GM19455 (cell line): ENCODE data around the gene STK16.
A peak's percentile ranks its signal among the peaks of the same experiment; 100 is the strongest.

ENCODE experiments used
- ATAC-seq: cut with Tn5 transposase; IDR thresholded peaks from one replicate; pipeline ENCODE4 v1.9.1; 2021; ENCODE audit not compliant: unreplicated experiment

STK16 gene

DNA sequence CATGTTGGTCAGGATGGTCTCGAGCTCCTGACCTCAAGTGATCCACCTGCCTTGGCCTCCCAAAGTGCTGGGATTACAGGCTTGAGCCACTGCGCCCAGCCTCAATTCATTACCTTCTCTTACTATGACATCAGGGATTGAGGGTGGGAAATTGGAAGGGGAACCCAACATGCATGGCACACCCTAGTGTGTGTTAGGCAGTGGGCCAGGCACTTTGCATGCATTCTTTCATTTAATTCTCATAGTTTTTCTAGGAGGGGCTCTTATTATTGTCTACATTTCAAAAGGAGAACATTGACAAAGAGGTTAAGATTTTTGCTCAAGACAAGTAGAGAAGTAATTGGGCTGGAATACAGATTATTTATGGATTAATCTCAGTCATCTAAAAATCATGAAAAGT, 23.0 kb downstream of the STK16 start:
- no peak for ATAC-seq

DNA sequence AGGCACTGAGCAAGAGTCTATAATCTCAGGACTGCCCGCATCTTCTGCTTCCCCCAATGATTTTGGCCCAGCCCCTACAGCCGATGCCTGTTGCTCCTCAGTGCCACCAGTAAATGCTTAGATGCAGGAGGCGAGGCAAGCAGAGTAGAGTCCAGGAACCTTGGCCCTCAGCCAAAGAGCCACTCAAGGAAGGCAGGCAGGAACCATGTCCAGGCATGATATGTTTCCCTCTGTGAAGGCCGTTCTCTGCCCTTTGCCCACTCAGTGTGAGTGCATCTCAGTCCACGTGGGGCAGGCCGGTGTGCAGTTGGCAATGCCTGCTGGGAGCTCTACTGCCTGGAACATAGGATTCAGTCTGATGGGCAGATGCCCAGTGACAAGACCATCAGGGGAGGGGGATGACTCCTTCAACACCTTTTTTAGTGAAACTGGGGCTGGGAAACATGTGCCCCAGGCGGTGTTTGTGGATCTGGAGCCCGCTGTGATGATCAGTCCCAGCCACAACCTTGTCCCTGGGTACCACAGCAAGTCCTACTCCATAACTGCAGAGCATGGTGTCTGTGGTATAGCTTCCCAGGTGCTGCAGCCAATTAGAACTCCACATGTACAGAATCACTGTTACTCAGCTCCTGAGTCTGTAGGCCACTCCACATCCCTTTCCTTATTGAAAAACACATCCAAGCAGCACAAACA, 24.2 kb downstream of the STK16 start:
- ATAC-seq = no peak

DNA sequence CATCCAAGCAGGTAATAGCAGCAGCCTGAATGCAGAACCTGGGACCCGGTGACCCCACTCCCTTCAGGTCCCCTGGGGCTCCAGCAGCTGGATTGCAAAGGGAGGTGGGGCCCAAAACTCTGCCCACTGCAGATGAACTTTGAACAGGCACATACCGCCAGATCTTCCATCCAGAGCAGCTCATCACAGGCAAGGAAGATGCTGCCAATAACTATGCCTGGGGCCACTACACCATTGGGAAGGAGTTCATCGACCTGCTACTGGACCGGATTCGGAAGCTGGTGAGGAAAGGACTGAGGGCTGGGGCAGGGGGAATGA, 24.7 kb downstream of the STK16 start:
- ATAC-seq = no peak

DNA sequence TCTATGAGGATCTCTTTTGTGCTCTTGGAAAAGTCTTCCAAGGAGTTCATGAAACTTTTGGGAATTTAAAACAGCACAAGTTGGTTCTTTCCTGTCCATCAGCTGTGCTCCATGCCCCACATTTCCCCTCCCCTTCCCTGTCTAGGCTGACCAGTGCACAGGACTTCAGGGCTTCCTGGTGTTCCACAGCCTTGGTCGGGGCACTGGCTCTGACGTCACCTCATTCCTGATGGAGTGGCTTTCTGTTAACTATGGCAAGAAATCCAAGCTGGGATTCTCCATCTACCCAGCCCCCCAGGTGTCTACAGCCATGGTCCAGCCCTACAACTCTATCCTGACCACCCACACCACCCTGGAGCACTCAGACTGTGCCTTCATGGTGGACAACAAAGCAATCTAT, 25.7 kb downstream of the STK16 start:
- no peak for ATAC-seq

DNA sequence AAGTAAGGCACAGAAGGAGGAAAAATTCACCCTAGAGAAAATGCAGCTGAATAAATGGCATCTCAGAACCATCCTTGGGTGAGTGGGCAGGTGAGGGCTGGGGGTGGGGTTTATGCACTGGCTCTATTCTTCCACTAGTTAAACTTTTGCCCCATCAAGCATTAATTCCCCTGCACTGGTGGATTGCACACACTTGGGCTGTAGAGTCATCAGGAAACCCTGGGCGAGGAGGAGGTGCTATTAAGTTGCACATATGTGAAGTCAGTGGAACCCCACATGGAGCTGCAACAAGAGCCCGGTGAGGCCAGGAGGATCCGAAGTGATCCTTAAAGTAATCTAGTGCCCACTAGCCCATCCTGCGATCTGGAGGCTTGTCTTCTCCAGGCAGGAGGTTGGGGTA, 27.1 kb downstream of the STK16 start:
- no peak for ATAC-seq

DNA sequence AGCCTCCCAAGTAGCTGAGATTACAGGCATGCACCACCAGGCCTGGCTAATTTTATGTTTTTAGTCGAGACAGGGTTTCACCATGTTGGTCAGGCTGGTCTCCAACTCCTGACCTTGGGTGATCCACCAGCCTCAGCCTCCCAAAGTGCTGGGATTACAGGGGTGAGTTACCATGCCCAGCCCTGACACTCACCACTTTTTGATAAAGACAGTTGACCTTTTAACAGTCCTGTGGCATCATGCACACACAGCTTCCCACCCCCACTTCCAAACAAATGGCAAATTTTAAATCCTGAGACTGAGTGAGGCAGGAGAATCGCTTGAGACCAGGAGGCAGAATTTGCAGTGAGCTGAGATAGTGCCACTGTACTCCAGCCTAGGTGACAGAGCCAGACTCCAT, 27.7 kb downstream of the STK16 start:
- no peak for ATAC-seq

DNA sequence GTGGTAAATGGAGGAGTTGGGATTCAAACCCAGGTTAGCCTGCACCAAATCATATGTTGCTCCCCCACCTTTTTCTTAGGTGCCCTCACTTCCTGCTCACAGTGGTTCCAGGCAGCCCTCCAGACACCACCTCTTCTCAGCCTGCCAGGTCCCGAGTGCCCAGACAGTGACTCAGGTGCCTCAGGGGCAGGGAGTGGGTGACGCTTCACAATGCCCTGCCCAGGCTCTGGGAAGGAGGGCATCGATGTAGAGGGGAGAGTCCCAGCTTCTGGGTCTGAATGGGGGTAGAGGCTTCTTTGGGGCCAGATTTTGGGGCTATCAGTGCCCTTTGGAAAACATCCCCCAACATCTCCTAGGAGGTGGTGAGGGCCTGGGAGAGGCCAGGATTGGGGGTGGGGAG, 28.7 kb downstream of the STK16 start:
- no peak for ATAC-seq

DNA sequence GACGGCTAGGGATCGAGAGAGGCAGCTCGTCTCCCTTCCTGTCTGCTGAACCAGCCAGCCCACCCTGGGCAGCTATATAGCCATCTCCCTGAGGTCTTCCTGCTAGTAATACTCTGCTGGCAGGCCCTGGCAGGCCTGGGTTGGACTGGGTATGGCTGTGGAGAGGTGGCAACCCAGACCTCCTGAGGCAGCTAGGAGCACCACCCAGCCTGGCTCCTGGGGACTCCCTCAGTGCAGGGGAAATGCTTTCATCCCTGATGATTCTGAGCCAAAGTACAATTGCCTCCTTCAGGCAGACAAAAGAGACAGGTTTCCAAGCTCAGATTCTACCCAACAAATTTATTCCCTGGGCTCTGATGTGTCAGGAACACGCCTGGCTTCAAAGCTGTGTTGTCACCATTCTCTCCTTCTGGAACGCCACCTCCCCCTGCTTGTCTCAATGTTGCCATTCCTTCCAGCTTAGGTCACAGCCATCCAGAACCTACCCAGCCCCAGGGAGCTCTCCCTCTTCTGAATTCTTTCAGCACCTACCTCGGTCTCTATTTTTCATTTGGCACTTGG, 29.2 kb downstream of the STK16 start:
- no peak for ATAC-seq

DNA sequence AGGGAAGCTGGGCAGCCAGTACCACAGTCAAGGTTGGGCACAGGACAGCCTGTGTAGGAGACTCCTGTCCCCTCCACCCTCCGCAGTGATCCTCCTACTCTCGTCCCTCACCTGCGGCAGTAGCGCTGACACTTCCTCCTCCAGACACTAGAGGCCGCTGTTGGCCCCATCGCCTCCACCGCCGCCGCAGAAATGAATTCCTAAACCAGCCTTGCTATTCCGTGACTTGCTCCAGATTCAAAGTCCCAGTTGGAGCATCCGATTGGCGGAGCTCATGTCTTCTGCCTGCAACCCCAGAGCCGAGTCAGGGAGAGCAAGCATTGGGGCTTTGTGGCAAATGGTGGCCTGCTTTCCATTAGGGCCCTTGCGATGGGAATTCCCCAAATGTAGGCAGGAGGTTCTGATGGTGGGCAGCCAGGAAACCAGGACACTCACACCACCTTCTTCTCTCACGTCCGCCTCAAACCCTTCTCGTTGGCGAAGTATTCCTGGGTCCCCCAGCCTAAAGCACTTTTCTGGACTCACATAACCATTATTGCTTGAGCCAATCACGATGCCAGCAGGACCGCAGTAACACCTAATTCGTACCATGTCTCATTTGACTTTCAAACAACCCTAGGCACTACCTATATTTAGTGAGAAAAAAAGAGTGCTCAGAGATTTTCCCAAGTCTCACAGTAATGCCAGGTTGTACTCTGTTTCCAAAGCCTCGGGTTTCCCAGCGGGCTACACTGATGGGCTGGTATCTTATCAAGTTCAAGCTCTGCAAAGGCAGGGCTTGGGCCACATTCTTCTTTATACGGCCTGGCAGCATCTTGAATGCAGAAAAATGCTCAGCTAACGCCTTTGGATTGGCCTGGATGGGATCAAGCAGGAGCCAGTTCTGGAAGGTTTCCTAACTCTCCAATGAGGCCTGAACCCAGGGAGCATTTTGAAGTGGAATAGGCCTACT, 32.7 kb downstream of the STK16 start:
- peak; percentile 33 for ATAC-seq

DNA sequence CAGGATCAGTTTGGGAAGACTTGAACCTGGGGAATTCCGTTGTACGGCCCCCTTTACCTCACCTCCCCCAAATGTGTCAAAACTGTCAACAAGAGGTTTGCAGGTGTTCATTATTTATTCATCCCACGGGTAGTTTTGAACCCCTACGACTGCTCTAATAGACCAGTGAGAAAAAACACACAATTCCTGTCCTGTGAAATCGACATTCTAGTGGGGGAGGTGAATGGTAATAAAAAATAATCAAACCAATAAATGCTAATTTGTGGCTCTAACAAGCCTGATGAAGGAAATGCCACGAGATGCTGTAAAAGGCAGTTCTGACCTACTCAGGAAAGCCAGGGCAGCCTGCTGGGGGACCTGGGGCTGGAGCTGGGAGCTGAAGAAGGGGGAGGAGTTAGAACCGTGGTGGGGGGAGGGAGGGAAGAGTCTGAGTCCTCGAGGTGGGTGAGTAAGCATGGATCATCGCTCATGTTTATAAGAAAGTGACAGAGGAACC, 33.4 kb downstream of the STK16 start:
- no peak for ATAC-seq

DNA sequence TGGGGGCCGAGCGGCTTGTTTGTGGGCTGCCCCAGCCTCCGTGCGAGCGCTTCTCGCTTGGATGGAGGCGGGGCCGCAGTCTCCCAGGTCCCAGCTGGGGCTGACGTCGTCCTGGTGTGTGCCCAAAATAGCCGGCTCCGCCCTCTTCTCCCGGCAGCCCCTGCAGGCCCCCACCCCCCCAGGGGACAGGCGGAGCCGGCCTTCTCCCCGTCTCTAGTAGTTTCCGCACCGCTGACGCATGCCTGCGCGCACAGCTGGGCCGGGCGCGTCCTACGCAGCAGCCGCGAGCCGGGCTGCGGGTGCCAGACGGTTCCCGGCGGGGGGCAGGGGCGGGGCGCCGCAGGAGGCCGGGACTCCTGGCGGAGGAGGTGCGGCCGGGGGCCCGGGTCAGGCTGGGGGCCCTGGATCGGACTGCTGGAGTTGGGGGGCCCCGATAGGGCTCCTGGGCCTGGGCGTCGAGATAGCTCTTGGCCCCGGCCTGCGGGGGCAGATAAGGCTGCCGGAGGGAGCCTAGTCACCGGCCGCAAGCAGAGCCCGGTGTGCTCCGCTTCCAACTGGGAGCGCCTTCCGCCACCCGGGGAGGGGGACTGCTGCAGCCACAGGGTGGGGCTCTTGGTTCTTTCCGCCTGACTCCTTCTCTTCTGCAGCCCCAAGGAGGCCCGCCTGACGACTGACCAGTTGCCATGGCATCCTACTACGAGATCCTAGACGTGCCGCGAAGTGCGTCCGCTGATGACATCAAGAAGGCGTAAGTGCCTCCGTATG, 34.1 kb downstream of the STK16 start, which contains the start of gene DNAJB2:
Gene DNAJB2, plus strand, starts transcription at position 216 of the 765 bp plus-strand sequence. Its CDS starts 468 bp downstream, at position 684.
- ATAC-seq = peak; percentile 81

DNA sequence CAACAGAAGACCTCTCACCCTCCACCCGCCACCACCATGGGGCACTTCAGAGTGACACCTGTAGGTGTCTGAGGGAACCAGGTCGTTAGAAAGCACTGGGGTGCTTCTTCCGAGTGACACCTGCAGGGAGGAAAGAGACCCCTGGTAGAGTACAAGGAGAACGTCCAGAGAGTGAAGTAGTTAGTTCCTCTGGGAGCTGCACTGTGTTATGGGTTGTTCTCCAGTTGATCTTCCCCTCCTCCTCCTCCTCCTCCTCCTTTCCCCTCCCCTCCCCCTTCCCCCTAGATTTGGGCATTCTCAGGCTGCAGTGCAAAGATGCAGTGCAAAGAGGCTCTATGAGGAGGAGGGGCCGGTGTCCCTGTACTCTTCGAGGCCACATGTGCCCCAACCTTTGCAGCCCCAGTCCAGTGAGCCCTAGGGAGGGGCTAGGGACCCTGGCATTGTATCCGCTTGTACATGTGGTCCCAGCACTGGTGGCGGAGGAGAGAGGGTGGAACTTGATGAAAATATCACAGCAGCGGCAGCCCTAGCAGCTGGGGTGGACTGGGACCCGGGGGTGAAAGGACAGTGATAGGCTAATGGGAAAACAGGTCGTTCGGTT, 34.7 kb downstream of the STK16 start:
- ATAC-seq = no peak

DNA sequence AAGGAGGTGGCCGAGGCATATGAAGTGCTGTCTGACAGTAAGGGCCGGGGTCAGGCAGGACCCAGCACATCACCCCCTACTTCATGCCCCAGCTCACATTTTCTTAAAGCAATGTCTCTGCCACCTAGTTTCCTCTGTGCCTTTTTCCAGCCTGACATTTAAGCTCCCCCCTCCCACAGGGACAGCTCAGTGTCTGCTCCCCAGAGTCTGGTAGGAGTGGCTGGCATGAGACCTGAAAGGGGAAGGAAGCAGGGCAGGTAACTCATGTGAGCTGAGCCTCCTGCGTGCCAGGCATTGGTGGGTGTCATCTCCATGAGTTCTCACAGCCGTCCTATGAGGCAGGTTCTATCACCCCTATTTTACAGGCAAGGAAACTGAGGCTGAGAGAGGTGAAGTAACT, 35.4 kb downstream of the STK16 start:
- no peak for ATAC-seq

DNA sequence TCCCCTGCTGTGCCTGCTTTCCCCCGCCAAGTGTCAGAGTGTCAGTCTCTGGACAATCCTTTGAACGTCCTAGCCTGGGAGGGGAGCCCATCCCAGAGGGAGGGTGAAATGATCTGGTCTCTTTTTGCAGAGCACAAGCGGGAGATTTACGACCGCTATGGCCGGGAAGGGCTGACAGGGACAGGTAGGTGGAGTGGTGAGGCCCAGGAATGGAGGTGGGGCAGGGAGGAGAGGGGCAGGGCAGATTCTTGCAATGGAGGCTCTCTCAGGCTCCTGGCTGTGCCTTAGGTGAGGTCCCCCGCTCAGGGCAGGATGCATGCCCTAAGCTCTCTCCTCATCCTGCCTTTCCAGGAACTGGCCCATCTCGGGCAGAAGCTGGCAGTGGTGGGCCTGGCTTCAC, 36.3 kb downstream of the STK16 start:
- no peak for ATAC-seq

DNA sequence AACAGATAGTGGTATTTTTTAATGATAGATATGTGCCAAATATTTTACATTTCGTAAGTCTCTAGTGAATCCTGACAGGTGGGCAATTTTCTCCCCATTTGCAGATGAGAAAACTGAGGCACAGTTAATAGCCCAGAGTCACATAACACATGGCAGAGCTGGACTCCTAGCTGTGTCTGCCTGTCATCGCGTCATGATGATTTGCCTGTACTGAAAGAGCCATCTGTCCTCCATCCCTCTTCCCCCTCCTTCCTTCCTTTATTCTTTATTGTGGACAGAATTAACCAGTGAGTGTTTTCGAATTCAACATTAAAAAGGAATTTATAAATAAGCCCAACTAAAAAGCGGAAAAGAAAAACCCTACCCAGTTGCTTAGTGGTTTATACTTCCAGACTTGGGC, 37.1 kb downstream of the STK16 start:
- ATAC-seq = no peak

DNA sequence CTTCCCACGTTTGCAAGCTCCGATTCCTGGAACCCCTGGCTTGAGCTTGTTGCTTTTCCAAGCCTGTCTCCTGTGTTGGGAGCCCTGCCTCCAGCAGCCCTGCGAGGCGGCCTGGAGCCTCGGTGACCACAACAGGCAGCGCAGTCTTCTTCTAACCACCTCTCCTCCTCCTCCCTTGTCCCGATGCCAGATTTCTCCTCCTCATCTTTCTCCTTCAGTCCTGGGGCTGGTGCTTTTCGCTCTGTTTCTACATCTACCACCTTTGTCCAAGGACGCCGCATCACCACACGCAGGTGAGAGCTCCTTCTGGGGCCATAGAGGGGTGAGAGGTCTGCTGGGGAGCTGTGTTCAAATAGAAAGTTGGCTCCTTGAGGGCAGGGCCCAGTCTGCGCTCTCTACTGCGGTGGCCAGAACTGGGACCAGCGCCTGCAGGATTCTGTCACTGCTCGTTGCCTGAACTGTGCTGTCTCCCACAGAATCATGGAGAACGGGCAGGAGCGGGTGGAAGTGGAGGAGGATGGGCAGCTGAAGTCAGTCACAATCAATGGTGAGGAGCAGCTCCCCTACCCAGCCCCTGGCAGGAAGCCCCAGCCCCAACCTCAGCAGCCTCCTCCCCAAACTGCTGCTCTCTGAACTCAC, 37.8 kb downstream of the STK16 start:
- ATAC-seq = no peak

DNA sequence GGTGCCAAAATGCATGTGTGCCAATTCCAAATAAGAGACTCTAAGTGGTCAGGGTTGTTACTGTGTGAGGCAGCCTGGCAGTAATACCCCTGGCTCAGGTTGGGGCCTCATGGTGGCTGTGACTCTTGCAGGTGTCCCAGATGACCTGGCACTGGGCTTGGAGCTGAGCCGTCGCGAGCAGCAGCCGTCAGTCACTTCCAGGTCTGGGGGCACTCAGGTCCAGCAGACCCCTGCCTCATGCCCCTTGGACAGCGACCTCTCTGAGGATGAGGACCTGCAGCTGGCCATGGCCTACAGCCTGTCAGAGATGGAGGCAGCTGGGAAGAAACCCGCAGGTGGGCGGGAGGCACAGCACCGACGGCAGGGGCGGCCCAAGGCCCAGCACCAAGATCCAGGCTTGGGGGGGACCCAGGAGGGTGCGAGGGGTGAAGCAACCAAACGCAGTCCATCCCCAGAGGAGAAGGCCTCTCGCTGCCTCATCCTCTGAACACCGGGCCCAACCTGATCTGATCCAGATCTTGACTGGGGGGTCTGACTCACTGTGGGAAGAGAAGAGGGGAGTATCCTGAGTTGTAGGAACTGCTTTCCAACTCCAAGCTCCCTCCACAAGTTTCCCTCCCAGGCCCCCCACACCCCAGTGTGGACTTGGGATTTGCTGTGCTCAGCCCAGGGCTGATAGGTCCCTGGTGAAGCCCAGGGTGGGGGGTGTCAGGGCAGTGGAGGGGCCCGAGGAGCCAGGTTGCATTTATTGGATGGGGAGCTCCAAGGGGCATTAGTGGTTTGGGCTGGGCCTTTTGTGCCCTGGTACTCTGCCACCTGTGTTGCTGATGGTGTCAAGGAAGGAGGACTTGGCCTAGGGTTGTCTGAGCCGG, 39.5 kb downstream of the STK16 start:
- no peak for ATAC-seq

DNA sequence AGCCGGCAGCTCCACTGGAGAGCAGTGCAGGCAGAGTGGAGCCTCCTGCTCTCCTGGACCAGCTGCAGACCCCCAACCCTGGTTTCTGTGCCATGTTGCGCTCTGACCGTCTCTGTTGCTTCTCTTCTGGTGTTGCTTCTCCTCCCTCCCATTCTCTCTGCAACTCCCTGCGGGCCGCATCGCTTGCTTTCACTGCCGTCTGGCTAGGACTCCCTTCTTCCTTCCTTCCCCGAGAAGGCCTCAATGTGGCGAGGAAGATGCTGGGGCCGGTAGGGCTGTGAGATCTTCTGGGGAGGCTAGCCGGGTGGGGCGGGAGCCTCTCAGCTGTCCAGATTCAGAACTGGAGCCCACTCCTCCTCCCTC, 40.1 kb downstream of the STK16 start:
- ATAC-seq = no peak

DNA sequence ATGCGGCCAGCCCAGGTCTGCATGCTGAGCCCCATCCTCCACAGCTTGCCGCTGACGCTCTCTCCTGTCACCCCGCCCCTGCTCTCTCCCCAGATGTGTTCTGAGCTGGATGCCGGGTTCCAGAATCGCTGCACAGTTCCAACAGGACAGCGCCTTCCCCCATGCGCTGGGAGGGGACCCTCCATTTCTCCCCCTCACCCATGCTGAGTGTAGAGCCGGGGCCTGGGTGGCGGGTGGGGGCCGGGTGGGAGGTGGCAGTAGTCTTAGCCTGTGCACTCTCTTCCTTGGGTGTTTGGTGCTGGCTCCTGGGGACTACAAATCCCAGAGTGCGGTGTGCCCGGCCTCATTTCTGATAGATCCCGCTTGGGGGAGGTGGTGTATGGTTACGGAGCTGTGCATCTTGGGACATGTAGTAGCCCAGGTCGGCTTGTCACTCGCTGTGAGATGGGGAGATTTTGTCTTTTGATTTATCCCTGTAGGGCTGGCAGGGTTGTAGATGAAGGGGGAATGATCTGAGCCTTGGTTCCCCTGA, 40.7 kb downstream of the STK16 start:
- no peak for ATAC-seq
